ENCODE data around the gene ZNF630.
"Not testable (repeated sequence)": the region's sequence is repeated elsewhere in the genome, so short reads cannot be mapped to it uniquely, and the experiment has no call there.

Gene ZNF630

DNA sequence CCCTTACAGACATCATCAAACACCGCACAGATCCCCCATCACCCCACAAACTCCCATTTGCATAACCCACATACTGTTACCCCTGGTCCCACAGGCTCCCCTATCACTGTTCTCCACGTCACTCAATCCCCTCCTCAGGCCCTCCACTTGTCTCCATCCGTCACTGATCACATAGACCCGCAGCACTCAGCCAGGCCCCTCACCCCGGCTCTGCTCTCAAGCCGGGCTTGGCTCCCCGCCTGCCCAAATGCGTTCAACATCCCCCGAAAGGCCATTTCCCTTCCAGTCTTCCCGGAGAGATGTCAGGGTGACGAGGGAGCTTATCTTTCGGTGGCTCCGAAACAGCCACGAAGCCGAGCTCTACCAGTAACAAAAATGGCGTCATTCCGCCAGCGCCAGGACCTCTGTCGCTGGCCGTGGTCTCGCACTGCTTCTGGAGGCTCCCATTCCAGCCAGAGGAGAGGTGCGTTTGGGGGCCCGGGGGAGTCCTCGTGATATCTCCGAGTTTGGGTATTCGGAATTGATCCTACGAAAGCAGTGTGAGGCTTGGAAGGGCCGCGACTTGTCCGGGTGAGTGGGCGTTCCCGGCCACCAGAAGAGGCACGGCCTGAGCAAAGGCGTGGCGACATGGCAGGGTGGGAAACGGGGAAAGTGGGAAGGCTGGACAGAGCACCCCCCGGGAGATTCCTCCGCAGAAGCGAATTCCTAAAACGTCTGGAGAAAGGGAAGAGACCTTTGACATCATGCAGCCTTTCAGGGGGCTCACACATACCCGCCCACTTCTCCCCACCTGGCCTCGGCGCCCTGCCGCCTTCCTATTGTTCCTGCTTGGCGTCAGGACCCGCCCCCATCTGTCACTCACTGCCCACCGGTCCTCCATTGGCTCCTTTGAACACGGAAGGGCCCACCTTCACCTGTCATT, at the start of gene ZNF630:
TSS of gene ZNF630 (minus strand) at position 577 of the 922 bp plus-strand sequence. CDS start 4,754 bp downstream, outside the sequence.
- DNase-seq, result peak; percentile 32 to 84 (median 79)

DNA sequence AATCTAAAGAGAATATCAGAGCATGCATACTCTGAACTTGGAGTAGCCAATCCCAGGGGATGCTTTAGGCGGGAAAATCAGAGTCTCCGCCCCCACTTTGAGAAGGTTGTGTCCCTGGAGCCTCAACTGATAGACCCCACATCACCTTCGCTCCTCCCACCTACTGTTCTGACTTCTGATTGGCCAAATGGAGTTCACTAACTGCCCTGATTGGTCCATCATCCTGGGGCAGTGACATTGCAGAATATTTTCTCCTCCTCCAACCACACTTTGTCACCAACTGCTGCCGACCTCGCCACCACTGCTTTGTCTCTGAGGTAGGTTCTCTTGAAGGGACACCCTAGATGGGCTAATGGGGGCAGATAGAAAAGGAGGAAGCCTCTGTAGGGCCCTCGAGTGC, 36.3 kb upstream of the ZNF630 start:
- no peak for DNase-seq

DNA sequence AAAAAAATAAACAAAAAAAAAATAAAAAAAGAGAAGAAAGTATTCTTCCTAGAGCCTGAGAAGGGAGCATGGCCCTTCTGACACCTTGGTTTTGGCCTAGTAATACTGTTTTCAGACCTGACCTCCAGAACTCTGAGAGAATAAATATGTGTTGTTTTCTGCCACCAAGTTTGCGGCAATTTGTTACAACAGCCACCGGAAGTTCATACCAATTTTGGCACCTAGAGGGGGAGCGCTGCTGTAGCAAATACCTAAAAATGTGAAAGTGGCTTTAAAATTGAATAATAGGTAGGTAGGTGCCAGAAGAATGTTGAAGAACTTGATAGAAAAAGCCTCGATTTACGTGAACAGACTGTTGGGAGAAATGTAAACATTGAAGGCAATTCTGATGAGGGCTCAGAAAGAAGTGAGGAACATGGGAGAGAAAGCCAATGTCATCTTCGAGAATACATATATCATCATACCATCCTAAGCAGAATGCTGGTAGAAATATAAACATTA, 31.5 kb upstream of the ZNF630 start:
- DNase-seq, result no peak

DNA sequence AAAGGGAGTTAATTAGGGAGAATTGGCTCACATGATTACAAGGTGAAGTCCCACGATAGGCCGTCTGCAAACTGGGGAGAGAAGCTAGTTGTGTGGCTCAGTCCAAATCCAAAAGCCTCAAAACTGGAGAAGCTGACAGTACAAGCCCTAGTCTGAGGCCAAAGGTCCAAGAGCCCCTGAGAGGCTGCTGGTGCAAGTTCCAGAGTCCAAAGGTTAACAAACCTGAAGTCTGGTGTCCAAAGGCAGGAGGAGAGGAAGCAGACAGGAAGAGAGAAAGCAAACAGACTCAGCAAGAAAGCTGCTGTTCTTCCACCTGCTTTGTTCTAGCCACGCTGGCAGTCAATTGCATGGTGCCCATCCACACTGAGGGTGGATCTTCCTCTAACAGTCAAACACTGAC, 30.0 kb upstream of the ZNF630 start:
- DNase-seq, result no peak

DNA sequence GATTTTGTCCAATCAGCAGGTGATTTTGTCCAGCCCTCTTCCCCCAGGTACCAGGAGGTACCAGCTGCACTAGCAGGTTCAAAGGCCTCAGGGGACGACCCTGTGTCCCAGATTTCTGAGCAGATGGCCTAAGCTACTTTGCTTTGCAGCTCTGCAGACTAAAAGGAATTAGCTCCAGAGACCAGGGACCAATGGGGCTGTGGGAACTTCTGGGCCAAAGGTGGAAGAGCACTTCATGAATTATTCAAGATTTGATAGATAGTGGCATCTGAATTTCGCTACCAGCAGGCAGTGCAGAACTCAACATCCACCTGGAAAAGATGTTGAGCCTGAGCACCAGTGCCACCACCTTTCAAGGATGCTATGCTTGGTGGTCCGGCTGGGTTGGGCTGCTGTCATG, 21.1 kb upstream of the ZNF630 start:
- DNase-seq, result not testable (repeated sequence)

DNA sequence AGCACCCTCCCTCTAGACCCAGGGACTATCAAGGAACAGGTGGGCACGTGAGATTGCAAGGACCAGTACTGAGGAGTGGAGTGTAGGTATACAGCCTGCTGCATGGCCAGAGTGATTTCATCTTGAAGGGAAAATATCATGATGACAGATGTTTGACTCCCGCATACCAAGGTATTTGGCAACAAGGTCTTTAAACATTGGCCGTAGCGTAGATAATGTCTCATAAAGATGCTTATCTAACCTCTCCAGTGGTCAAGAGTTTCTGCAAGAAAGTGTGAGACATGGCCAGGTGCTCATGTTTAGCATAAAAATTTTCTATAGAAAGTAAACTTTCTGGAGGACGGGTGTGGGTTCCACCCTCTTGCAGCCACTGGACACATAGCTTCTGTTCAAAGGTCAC, 18.7 kb upstream of the ZNF630 start:
- DNase-seq, result no peak

DNA sequence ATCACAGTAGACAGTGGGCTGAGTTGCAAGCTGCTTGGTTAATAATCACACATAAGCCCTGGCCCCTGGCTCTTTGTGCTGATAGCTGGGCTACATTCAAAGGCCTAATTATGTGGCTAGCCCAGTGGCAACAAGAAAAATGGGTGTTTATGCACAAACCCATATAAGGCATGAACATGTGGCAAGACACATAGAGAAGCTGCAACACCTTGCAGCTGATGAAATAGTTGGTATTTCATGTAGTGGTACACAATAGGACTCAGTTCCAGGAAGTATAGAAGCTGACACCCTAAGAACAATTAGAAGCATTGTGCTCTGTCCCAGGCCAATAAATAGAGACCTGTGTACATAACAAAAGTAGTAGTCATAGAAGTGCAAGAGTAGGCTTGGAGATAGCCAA, 14.6 kb upstream of the ZNF630 start:
- DNase-seq, result no peak

DNA sequence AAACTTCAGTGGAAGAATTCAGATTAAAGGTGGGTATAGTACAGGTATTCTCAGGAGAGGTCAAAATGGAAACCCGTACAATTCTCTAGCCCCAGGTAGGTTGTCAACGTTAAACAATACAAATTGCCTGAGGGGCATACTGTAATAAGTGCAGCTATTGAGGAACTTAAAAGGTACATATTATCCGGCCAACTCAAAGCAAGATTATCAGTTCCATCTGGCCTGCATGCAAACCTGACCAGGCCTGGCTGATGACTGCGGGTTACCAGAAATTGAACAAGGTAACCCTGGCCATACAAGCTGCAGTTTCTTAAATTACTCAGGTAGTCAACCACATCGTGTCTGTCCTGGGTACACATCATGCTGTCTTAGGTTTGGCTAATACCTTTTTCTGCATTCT, 12.3 kb upstream of the ZNF630 start:
- DNase-seq, result peak in 1 of 3 experiments; percentile 35

DNA sequence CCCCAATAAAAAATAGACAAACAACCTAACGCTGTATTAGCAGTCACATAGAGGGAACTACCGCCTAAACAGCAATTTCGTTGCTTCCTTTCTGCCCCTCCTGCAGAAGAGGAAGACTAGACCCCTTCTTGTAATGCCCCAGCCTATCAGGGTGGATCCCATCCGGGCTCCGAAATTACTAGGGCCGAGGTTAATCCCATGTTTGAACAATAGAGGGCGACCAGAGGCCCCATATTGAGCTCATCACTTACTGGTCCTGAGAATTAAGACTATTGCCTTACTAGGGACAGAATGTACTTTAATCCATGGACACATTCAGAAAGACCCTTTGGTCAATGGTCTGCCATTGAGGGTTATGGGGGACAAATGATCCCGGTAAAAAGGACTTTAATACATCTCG, 11.8 kb upstream of the ZNF630 start:
- DNase-seq, result peak in 2 of 3 experiments; percentile 7 to 37

DNA sequence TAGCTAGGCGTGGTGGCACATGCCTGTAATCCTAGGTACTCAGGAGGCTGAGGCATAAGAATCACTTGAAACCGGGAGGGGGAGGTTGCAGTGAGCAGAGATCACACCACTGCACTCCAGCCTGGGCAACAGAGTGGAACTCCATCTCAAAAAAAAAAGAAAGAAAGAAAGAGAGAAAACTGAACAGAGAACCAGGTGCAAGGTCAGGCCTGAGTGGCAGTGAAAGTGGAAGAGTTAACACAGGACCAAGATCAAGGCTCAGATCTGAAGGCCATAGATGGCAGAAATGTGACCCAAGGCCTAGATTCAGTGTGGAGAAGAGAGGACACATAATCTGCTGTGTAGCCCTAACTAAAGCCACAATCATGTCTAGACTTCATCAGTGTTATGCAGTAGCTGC, 4.9 kb upstream of the ZNF630 start:
- DNase-seq, result no peak

DNA sequence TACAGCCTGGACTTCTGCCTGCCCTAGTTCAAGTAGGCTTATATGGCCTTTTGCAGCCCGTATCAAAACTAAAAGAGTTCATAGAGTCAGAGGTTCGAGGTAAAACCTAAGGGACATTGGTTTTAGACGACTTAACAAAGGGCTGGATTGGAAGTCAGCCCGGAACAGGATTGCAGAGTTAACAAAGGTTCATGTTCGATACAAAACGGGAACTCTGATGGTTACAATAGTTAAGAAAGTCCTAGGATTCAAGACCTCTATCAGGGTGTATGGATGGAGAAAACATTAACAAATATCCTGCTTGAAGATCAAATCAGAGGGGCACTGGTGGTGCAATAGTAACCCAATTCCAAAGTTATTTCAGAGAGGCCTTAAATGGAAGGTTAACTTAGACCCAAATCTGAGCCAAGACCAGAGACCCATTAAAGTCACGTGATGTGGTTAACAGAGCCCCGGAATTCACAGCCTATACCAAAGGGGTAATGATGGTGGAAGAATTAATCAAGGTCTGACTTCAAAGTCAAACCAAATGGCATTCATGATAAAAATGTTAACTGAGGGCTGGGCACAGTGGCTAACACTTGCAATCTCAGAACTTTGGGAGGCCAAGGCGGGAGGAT, 656 bp upstream of the ZNF630 start:
- no peak for DNase-seq

DNA sequence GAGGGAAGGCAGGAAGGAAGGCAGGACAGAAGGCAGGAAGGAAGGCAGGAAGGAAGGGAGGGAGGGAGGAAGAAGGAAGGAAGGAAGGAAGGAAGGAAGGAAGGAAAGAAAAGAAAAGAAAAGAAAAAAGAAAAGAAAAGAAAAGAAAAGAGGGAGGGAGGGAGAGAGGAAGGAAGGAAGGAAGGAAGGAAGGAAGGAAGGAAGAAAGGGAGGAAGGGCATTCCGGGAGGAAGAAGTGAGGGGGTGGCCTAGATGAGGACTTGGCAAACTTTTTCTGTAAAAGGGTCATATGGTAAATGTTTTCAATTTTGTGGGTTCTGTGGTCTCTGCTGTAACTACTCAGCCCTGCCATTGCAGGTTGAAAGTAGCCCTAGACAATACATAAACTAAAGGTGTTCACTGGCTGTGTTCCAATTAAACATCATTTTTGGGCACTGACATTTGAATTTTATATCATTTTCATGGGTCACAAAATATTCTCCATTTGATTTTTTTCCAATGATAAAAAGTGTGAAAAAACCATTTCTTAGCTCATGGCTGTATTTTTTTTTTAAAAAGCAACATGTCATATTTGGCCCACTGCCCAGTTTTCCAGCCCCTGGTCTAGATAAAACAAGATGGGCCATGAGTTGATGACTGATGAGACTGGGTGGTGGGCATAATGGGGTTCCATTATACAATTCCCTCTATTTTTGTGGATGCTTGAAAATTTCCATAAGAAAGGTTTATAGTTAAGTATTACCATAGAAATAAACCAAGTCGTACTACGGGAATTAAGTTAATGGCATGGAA, 3.1 kb downstream of the ZNF630 start:
- no peak for DNase-seq

DNA sequence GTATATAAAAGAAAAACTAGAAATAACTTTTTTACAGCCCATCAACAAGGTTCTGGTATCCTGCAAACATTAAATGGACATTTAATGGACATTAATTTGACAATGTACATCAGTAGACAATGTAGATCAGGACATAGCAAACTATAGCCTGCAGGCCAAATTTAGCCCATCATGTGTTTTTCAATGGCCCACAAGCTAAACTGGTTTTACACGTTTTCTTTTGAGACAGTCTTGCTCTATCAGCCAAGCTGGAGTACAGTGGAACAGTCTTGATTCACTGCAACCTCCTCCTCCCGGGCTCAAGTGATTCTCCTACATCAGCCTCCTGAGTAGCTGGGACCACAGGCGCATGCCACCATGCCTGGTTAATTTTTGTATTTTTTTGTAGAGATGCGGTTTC, 7.2 kb downstream of the ZNF630 start:
- DNase-seq, result no peak

DNA sequence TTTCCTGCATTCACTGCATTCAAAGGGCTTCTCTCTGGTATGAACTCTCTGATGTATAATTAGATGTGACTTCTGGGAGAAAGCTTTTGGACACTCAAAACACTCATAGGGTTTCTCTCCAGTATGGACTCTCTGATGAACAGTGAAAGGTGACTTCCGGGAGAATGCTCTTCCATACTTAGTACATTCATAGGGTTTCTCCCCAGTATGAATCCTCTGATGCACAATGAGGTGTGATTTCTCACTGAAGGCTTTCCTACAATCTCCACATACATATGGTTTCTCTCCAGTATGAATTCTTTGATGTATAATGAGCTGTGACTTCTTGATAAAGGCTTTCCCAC, 12.2 kb downstream of the ZNF630 start:
- DNase-seq, result no peak

DNA sequence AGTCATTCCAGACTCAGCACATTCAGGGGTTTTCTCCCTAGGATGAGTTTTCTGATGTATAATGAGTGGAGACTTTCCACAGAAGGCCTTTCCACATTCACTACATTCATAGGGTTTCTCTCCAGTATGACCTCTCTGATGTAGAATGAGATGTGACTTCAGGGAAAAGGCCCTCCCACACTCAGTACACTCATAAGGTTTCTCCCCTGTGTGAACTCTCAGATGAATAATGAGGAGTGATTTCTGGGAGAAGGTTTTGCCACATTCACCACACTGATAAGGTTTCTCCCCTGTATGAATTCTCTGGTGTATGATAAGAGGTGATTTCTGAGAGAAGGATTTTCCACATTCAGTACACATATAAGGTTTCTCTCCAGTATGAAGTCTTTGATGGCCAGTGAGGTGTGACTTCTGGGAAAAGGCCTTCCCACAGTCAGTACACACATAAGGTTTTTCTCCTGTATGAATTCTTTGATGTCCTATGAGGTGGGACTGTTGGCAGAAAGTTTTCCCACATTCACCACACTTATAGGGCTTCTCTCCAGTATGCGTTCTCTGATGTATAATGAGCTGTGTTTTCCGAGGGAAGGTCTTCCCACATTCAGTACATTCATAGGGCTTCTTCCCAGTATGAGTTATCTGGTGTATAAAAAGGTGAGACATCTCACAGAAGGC, 12.7 kb downstream of the ZNF630 start:
- DNase-seq, result no peak

DNA sequence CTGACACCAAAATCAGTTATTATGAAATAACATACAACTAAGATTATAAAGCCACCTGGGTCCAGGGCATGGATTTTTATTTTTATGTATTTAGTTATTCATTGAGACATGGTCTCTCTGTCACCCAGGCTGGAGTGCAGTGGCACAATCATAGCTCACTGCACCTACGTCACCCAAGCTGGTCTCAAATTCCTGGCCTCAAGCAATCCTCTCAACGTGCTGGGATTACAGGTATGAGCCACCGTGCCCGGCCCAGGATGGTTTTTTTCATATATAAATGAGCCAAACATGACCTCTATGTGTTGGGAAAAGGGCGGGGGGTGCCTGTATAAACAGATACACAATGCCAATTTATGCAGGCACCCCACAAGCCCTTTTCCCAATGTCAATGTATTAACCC, 24.6 kb downstream of the ZNF630 start:
- no peak for DNase-seq

DNA sequence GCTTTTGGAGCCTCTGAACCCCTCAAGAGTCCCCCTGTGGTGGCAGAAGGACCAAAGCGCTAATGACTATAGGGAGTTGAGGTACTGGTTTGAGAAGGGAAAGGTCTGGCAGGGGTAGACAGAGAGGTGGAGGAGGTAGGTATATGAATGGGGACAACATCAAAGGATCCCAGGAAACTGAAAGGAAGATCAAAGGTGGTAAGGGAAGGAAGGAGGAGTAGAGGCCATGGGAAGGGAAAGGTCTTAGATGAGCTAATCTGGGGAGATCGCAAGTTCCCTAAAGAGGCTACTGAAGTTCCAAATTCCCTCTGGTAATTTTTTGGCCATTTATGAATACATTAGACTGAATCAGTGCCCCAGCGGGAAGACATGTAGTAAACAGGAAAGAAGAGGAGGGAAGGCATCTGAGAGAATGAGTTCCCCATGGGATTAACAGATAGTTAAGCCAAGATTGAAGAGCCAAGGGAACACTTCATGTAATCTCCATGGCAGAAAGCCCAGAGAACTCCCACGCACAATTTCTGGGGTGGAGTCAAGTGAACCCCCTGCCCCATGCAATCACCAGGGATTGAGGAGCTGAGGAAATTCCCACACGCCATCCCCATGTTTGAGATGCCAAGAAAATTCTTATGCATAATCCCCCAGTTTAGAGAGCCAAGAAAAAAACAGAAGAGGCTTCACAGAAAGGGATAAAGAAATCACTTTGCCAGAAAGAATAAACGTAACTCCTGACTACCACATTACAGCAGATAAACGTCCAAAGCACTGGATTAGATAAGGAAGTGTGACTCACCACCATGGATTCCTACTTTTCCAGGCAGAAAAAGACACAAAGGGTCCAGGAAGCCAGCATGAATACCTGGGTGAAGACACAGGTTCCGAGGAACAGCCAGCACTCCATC, 25.8 kb downstream of the ZNF630 start:
- DNase-seq, result no peak

DNA sequence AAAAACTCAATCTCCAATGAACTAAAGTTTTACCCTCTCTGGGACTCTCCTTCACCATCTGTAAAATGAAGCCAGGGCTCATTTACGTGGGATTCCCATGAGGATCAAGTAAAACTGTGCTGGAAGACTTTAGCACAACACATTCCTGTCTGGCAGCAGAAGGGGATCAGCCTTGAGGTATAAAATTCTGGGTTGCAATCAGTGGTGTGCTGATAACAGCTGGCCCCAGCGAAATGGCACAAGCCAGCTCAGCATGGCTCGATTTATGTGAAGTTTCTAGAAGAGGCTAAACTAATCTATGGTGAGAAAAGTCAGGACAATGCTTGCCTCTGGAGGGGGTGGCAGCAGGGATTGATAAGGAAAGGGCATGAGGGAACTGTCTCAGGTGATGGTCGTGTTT, 28.4 kb downstream of the ZNF630 start:
- DNase-seq, result no peak

DNA sequence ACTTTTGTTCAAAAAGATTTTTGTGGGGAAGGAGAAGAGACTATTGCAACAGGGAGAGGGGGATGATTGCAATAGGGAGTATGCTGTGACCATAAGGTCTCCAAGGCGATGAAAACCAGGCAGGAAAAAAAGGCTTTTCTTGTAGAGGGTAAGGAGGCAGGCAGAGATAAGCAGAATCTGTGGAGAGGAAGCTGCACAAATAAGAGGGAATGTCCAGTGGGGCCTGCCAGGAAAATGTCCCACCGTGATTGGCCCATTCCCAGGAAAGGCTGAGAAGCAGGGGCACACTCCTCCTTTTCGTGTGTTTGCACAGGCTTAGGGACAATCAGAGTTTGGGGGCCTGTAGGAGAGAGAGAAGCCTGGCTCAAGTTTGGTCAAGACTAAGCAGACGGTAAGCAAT, 35.5 kb downstream of the ZNF630 start:
- DNase-seq, result no peak

DNA sequence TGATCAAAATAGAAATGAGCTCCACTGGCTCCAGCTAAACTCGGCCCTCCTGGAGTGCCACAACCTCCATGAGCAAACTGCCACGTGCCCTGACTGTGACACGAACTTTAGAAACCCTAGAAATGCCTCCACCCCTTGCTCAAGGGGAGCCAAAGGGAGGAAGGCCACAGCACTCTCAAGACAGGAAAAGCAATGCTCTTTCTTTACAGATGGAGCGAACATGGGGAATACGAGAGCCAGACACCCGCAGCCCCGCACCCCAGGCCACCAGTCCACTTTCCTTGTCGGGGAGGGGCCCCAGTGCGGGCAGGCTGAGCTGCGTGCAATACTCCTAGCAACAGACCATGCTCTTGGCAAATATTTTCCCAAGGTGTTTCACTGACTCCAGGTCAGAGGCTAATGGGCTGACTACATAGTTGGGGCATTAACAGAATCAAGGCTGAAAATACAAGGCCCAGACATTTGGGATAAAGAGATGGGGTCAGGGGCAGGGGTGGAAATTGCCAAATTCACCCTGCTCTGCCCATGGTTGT, 40.7 kb downstream of the ZNF630 start:
- not testable (repeated sequence) for DNase-seq

DNA sequence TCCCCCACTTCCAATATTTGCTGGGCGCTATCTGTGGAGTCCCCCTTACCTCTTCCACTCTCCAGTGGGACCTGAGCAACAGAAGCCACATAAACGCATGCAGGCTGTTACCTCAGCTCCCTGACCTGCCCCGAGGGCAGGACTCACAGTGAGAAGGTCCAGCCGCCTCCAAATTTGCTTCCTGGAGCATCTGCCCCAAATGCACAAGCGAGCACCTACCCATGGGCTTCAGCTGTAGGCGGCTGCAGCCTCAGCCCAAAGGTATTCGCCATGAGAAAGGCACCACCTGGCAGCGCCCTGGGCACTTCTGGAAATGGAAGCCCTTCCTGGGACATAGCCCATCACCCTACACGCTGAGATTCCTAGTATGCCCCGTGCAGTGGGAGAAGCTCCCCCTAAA, 41.2 kb downstream of the ZNF630 start:
- no peak for DNase-seq

DNA sequence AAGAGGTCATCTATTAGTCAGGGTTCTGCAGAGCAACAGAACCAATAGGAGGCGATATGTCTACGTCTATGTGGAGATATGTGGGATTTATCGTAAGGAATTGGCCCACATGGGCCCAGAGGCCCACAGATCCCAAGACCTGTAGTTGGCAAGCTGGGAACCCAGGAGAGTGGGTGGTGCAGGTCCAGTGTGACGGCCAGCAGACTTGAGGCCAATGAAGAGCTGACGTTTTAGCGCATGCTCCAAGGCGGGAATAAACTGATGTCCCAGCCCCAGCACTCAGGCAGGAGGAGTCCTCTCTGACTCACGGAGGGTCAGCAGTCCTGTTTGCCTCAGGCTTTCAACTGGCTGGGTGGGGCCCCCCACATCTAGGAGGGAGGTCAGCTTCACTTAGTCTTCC, 43.3 kb downstream of the ZNF630 start:
- DNase-seq, result no peak

Measured in NCI-H1417 (cell line).